ENCODE results near the gene IQCH.
"Not testable (repeated sequence)": the region's sequence is repeated elsewhere in the genome, so short reads cannot be mapped to it uniquely, and the experiment has no call there.

Gene IQCH

GRCh38 chr15:67267440-67267839 lies 12.9 kb downstream of the IQCH start:
- Histone ChIP-seq H3K9me3 (ENCODE audit: control insufficient read depth, insufficient read depth, low read length) (no peaks in the 10 kb centered on the region), H3K36me3 (ENCODE audit: control insufficient read depth, insufficient read depth, low read length) (no peaks in the 10 kb centered on the region), H3K27ac (ENCODE audit: low read length) (no peak overlapping the region), H3K4me1 (ENCODE audit: control insufficient read depth, insufficient read depth, low read length) (no peaks in the 10 kb centered on the region), H3K27me3 (ENCODE audit: control insufficient read depth, insufficient read depth, low read length) (no peaks in the 10 kb centered on the region), H3K4me3 (ENCODE audit: low read length) (no peak overlapping the region)
- DNase-seq (ENCODE audit: low read depth, low spot score) = no peak
- no CpG with 5 or more reads among the region's 3 CpGs for WGBS (ENCODE audit: insufficient coverage, insufficient read length)

GRCh38 chr15:67267951-67268941 lies 13.7 kb downstream of the IQCH start:
- no peak overlapping the region for H3K4me3 ChIP-seq (ENCODE audit: low read length)
- H3K27me3 ChIP-seq (ENCODE audit: control insufficient read depth, insufficient read depth, low read length) = no peaks in the 10 kb centered on the region
- no peak for DNase-seq (ENCODE audit: low read depth, low spot score)
- H3K27ac ChIP-seq (ENCODE audit: low read length) = no peak overlapping the region
- no peaks in the 10 kb centered on the region for H3K4me1 ChIP-seq (ENCODE audit: control insufficient read depth, insufficient read depth, low read length)
- no peaks in the 10 kb centered on the region for H3K9me3 ChIP-seq (ENCODE audit: control insufficient read depth, insufficient read depth, low read length)
- no CpG with 5 or more reads among the region's 9 CpGs for WGBS (ENCODE audit: insufficient coverage, insufficient read length)
- H3K36me3 ChIP-seq (ENCODE audit: control insufficient read depth, insufficient read depth, low read length) = no peaks in the 10 kb centered on the region

DNA sequence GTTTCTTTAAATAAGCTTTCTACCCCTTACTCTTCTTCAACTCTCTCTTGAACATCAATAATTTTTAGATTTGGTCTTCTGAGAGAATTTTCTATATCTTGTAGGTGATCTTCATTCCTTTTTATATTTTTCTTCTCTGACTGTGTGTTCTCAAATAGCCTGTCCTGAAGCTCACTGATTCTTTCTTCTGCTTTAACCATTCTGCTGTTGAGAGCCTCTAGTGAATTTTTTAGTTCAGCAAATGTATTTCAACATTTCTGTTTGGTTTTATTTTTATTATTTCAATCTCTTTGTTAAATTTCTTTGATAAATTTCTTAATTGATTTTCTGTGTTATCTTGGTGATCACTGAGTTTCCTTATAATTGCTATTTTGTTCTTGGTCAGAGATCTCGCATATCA lies 19.6 kb downstream of the IQCH start:
- H3K27ac ChIP-seq (ENCODE audit: low read length) = no peak overlapping the region
- no peak overlapping the region for H3K4me3 ChIP-seq (ENCODE audit: low read length)
- no CpG with 5 or more reads among the region's 1 CpG for WGBS (ENCODE audit: insufficient coverage, insufficient read length)
- DNase-seq (ENCODE audit: low read depth, low spot score) = no peak
- H3K9me3 ChIP-seq (ENCODE audit: control insufficient read depth, insufficient read depth, low read length) = no peaks in the 10 kb centered on the region
- no peaks in the 10 kb centered on the region for H3K27me3 ChIP-seq (ENCODE audit: control insufficient read depth, insufficient read depth, low read length)
- no peaks in the 10 kb centered on the region for H3K36me3 ChIP-seq (ENCODE audit: control insufficient read depth, insufficient read depth, low read length)
- no peaks in the 10 kb centered on the region for H3K4me1 ChIP-seq (ENCODE audit: control insufficient read depth, insufficient read depth, low read length)

DNA sequence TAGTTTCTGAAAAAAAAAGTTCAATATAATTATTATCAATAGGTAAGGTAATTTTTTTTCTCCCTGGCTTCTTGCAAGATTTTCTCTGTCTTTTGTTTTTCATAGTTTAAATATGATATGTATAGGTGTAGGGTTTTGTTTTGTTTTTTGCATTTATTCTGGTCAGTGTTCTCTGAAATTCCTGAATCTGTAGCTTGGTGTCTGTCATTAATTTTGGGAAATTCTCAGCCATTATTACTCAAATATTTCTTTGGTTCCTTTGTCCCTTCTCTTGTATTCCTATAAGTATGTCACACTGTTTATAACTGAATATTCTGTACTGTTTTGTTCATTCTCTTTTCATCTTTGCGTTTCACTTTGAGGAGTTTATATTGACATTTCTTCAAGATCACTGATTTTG lies 22.1 kb downstream of the IQCH start:
- H3K9me3 ChIP-seq (ENCODE audit: control insufficient read depth, insufficient read depth, low read length) = no peaks in the 10 kb centered on the region
- DNase-seq (ENCODE audit: low read depth, low spot score) = no peak
- H3K27ac ChIP-seq (ENCODE audit: low read length) = no peak overlapping the region
- H3K4me1 ChIP-seq (ENCODE audit: control insufficient read depth, insufficient read depth, low read length) = no peaks in the 10 kb centered on the region
- WGBS (ENCODE audit: insufficient coverage, insufficient read length) = no CpG with 5 or more reads among the region's 1 CpG
- H3K36me3 ChIP-seq (ENCODE audit: control insufficient read depth, insufficient read depth, low read length) = no peaks in the 10 kb centered on the region
- H3K4me3 ChIP-seq (ENCODE audit: low read length) = no peak overlapping the region
- no peaks in the 10 kb centered on the region for H3K27me3 ChIP-seq (ENCODE audit: control insufficient read depth, insufficient read depth, low read length)

DNA sequence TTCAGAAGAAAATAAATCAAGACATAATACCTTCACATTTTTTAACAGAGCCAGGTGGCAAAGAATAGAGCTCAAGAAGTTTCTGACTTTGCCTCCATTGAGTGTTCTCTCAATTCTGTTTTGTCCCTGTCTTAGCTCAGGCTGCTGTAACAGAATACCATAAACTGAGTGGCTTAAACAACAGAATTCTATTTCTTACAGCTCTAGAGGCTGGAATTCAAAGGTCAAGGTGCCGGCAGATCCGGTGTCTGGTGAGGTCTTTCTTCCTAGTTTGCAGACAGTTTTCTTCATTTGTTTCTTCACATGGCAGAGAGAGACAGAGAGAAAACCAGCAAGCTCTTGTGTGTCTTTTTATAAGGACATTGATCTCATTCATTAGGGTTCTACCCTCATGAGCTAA lies 25.6 kb downstream of the IQCH start:
- no CpG with 5 or more reads among the region's 2 CpGs for WGBS (ENCODE audit: insufficient coverage, insufficient read length)
- no peak for DNase-seq (ENCODE audit: low read depth, low spot score)
- H3K36me3 ChIP-seq (ENCODE audit: control insufficient read depth, insufficient read depth, low read length) = no peaks in the 10 kb centered on the region
- no peaks in the 10 kb centered on the region for H3K9me3 ChIP-seq (ENCODE audit: control insufficient read depth, insufficient read depth, low read length)
- H3K4me1 ChIP-seq (ENCODE audit: control insufficient read depth, insufficient read depth, low read length) = no peaks in the 10 kb centered on the region
- H3K27me3 ChIP-seq (ENCODE audit: control insufficient read depth, insufficient read depth, low read length) = no peaks in the 10 kb centered on the region
- no peak overlapping the region for H3K4me3 ChIP-seq (ENCODE audit: low read length)
- no peak overlapping the region for H3K27ac ChIP-seq (ENCODE audit: low read length)

DNA sequence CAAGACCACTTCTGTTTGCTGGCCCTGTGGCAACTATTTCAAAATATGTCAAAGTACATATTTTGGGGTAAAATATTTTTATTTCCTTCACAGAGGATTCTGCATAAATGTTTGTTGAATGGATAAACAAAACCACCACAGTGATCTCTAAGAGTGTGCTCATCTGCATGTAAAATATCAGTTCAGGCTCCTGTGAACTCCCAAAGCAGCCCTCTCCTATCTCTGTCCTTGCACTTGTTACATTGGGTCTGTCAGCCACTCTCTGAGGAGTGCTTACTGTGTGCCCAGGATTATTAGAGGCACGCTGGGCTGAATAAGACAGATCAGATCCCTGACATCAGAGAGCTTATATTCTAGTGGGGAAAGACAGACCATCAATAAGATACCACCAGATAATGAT lies 27.1 kb downstream of the IQCH start:
- no CpG with 5 or more reads among the region's 1 CpG for WGBS (ENCODE audit: insufficient coverage, insufficient read length)

GRCh38 chr15:67285625-67286024 lies 31.0 kb downstream of the IQCH start:
- DNase-seq (ENCODE audit: low read depth, low spot score); H3K4me1 ChIP-seq (ENCODE audit: control insufficient read depth, insufficient read depth, low read length); H3K9me3 ChIP-seq (ENCODE audit: control insufficient read depth, insufficient read depth, low read length); H3K27me3 ChIP-seq (ENCODE audit: control insufficient read depth, insufficient read depth, low read length); H3K4me3 ChIP-seq (ENCODE audit: low read length); H3K27ac ChIP-seq (ENCODE audit: low read length); H3K36me3 ChIP-seq (ENCODE audit: control insufficient read depth, insufficient read depth, low read length): not testable (repeated sequence)

More for the DNA sequence above, 27.1 kb downstream of the IQCH start:
- Histone ChIP-seq H3K27me3 (ENCODE audit: control insufficient read depth, insufficient read depth, low read length) (no peaks in the 10 kb centered on the region), H3K4me3 (ENCODE audit: low read length) (no peak overlapping the region), H3K4me1 (ENCODE audit: control insufficient read depth, insufficient read depth, low read length) (no peaks in the 10 kb centered on the region), H3K36me3 (ENCODE audit: control insufficient read depth, insufficient read depth, low read length) (no peaks in the 10 kb centered on the region), H3K27ac (ENCODE audit: low read length) (no peak overlapping the region), H3K9me3 (ENCODE audit: control insufficient read depth, insufficient read depth, low read length) (no peaks in the 10 kb centered on the region)
- no peak for DNase-seq (ENCODE audit: low read depth, low spot score)

GRCh38 chr15:67286400-67286799 lies 31.8 kb downstream of the IQCH start:
- not testable (repeated sequence) for H3K4me1 ChIP-seq (ENCODE audit: control insufficient read depth, insufficient read depth, low read length); H3K27ac ChIP-seq (ENCODE audit: low read length); H3K9me3 ChIP-seq (ENCODE audit: control insufficient read depth, insufficient read depth, low read length); H3K36me3 ChIP-seq (ENCODE audit: control insufficient read depth, insufficient read depth, low read length); H3K27me3 ChIP-seq (ENCODE audit: control insufficient read depth, insufficient read depth, low read length); DNase-seq (ENCODE audit: low read depth, low spot score); H3K4me3 ChIP-seq (ENCODE audit: low read length)
- WGBS (ENCODE audit: insufficient coverage, insufficient read length) = no CpG with 5 or more reads among the region's 6 CpGs

DNA sequence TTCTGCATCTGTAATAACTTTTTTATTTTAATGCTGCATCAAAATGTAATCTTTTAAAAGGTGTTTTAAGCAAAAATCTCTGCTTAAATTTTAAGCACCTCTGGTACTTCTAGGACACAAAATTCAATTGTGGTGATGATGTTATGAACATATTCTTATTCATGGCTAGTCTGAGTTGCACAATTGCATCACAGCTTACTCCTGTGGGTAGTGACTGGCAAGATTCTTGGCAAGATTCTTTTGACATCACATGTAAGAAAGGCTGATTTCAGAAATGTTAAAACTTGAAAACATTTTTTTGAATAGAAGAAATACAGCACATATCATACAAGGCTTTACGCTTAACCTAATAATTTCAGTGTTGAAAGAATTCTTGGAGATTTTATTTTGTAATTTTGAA lies 35.7 kb downstream of the IQCH start:
- H3K36me3 ChIP-seq (ENCODE audit: control insufficient read depth, insufficient read depth, low read length) = no peaks in the 10 kb centered on the region
- DNase-seq (ENCODE audit: low read depth, low spot score) = no peak
- H3K27ac ChIP-seq (ENCODE audit: low read length) = no peak overlapping the region
- no peak overlapping the region for H3K4me3 ChIP-seq (ENCODE audit: low read length)
- WGBS (ENCODE audit: insufficient coverage, insufficient read length) = no CpG with 5 or more reads among the region's 1 CpG
- no peaks in the 10 kb centered on the region for H3K27me3 ChIP-seq (ENCODE audit: control insufficient read depth, insufficient read depth, low read length)
- H3K4me1 ChIP-seq (ENCODE audit: control insufficient read depth, insufficient read depth, low read length) = no peaks in the 10 kb centered on the region
- H3K9me3 ChIP-seq (ENCODE audit: control insufficient read depth, insufficient read depth, low read length) = no peaks in the 10 kb centered on the region

DNA sequence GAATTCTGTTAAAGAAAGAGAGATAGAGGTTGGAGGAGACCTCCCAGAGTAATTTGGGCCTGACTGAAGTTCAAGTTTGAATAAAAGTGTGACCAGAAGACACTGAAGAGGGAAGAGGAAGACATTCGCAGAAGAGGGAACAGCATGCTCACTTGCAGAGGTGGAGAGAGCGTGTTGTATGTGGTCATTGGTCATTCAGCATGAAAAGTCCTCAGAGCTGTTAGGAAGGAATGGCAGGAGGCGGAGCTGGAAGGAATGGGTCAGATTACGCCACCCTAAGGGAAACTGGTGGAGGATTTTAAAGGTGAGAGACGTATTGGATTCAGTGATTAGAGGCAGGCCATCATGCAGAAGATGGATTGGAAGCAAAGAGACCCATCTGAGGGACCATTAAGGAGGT lies 41.6 kb downstream of the IQCH start:
- DNase-seq (ENCODE audit: low read depth, low spot score) = peak; percentile 9
- no CpG with 5 or more reads among the region's 5 CpGs for WGBS (ENCODE audit: insufficient coverage, insufficient read length)
- Histone ChIP-seq H3K9me3 (ENCODE audit: control insufficient read depth, insufficient read depth, low read length) (no peaks in the 10 kb centered on the region), H3K4me1 (ENCODE audit: control insufficient read depth, insufficient read depth, low read length) (peaks cover 2% of the 10 kb centered on the region), H3K4me3 (ENCODE audit: low read length) (no peak overlapping the region), H3K27ac (ENCODE audit: low read length) (no peak overlapping the region), H3K27me3 (ENCODE audit: control insufficient read depth, insufficient read depth, low read length) (no peaks in the 10 kb centered on the region), H3K36me3 (ENCODE audit: control insufficient read depth, insufficient read depth, low read length) (no peaks in the 10 kb centered on the region)

- Histone ChIP-seq H3K27ac (ENCODE audit: low read length) (no peak overlapping the region), H3K36me3 (ENCODE audit: control insufficient read depth, insufficient read depth, low read length) (no peaks in the 10 kb centered on the region), H3K4me3 (ENCODE audit: low read length) (no peak overlapping the region), H3K27me3 (ENCODE audit: control insufficient read depth, insufficient read depth, low read length) (no peaks in the 10 kb centered on the region), H3K9me3 (ENCODE audit: control insufficient read depth, insufficient read depth, low read length) (no peaks in the 10 kb centered on the region), H3K4me1 (ENCODE audit: control insufficient read depth, insufficient read depth, low read length) (peaks cover 2% of the 10 kb centered on the region)
- no CpG with 5 or more reads among the region's 1 CpG for WGBS (ENCODE audit: insufficient coverage, insufficient read length)
- no peak for DNase-seq (ENCODE audit: low read depth, low spot score)
Observed at GRCh38 chr15:67296684-67297083, 42.1 kb downstream of the IQCH start.

All from iPS DF 6.9 (cell line).